Measurements from ENCODE around the gene COPS9. TPM values are rescaled to one million over a fixed set of nuclear protein-coding genes. Genes with fewer than 3 reads are reported as not detected.

The COPS9 gene
- total RNA-seq, 2 experiments from 2014 or later, result 46.7 to 48.5 TPM

DNA sequence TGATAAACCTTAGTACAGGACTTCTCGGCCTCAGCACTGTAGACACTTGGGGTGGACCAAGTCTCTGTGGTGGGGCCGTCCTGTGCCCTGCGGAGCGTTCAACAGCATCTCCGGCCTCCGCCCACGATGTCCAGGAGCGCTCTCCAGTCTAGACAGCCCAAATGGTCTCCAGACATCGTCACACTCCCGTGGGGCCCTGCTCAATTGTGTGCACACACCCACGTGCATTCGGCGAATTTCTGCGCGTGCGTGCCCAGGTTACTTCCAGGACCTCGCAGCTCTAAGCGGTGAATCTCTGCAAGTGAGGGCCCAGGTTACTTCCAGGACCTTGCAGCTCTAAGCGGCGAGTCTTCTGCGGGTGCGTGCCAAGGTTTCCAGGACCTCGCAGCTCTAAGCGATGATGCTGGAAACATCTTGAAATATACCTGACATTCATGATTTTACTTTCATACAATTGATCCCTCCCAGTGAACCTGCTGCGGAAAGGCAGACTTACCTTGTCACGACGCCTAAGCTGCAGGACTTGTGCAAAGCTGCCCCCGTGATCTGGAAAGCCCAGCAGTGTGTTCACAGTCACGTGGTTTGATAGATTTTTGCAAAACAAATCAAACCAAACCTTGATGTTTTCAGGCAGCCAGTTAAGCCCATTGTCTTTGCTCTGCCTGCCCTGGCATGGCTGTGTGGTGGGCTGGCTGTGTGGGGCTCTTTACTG, 20.5 kb upstream of the COPS9 start:
- ATAC-seq (ENCODE audit: poor library complexity), result no peak
- TF ChIP-seq, protein P1, sequence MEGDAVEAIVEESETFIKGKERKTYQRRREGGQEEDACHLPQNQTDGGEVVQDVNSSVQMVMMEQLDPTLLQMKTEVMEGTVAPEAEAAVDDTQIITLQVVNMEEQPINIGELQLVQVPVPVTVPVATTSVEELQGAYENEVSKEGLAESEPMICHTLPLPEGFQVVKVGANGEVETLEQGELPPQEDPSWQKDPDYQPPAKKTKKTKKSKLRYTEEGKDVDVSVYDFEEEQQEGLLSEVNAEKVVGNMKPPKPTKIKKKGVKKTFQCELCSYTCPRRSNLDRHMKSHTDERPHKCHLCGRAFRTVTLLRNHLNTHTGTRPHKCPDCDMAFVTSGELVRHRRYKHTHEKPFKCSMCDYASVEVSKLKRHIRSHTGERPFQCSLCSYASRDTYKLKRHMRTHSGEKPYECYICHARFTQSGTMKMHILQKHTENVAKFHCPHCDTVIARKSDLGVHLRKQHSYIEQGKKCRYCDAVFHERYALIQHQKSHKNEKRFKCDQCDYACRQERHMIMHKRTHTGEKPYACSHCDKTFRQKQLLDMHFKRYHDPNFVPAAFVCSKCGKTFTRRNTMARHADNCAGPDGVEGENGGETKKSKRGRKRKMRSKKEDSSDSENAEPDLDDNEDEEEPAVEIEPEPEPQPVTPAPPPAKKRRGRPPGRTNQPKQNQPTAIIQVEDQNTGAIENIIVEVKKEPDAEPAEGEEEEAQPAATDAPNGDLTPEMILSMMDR (IDR thresholded peaks at IDR 0.05), result no peak
- no peaks in the 10 kb centered on the region for H3K36me3 Mint-ChIP-seq (ENCODE audit: low read depth)
- no peak for DNase-seq
- CTCF ChIA-PET, result no interaction called here
- H3K27ac Mint-ChIP-seq, result no peak overlapping the region
- intact Hi-C loops (cut with DNase I, micrococcal nuclease), result no loop called here
- no peaks in the 10 kb centered on the region for H3K4me1 Mint-ChIP-seq (ENCODE audit: low read depth)
- H3K27me3 Mint-ChIP-seq, result peaks cover 16% of the 10 kb centered on the region
- POLR2A ChIA-PET, result no interaction called here
- no peaks in the 10 kb centered on the region for H3K9me3 Mint-ChIP-seq
- Histone ChIP-seq H3K27me3 (ENCODE audit: control insufficient read depth in 1 of 2, insufficient read depth in 2 of 2, low read length in 2 of 2) (no peaks in the 10 kb centered on the region), H3K36me3 (ENCODE audit: insufficient read depth, low read length) (no peaks in the 10 kb centered on the region), H3K9me3 (ENCODE audit: control insufficient read depth in 1 of 2, insufficient read depth in 1 of 2, low read length in 2 of 2) (peaks cover 3 to 9% of the 10 kb centered on the region in 2 experiments), H3K4me1 (ENCODE audit: insufficient read depth, low read length) (no peaks in the 10 kb centered on the region), H3K4me3 (ENCODE audit: low read length) (no peak overlapping the region), H3K27ac (ENCODE audit: low read depth in 1 of 2, low read length in 2 of 2) (no peak overlapping the region)
- no peak overlapping the region for H3K4me3 Mint-ChIP-seq

DNA sequence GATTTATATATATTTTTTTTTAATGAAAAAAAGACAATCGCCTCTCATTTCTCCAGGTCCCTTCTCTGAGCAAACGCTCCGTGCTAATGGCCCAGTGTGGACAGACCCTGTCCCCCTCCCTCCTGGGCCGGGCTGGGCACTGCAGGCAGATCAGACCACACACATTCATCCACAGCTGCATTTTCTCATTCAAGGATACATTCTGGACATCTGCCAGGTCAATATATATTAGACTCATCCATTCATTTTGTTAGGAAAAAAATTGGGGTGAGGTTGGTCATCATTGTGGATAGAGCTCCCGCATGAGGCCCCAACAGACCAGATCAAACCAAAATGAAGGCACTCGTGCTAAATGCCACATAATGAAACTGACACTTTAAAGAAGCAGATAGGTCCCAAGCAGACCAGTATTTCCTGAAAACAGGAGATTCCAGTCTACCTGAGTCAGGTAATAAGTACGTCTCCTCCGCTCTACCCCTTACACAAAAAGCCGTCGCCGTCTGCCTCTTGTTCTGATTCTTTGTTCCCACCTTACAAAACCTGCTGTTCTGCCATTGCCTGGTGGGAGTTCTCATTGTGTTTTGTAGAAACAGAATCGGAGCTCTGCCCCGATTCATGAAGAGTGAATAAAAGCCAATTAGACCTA, 19.8 kb upstream of the COPS9 start:
- intact Hi-C loops (cut with DNase I, micrococcal nuclease), result no loop called here
- DNase-seq (no peak), ATAC-seq (ENCODE audit: poor library complexity) (no peak)
- Mint-ChIP-seq H3K27ac (no peak overlapping the region), H3K27me3 (peaks cover 17% of the 10 kb centered on the region), H3K9me3 (no peaks in the 10 kb centered on the region), H3K4me3 (no peak overlapping the region), H3K36me3 (ENCODE audit: low read depth) (no peaks in the 10 kb centered on the region), H3K4me1 (ENCODE audit: low read depth) (no peaks in the 10 kb centered on the region)
- CTCF ChIA-PET, result no interaction called here
- Histone ChIP-seq H3K27me3 (ENCODE audit: control insufficient read depth in 1 of 2, insufficient read depth in 2 of 2, low read length in 2 of 2) (no peaks in the 10 kb centered on the region), H3K9me3 (ENCODE audit: control insufficient read depth in 1 of 2, insufficient read depth in 1 of 2, low read length in 2 of 2) (peaks cover 3 to 9% of the 10 kb centered on the region in 2 experiments), H3K4me3 (ENCODE audit: low read length) (no peak overlapping the region), H3K36me3 (ENCODE audit: insufficient read depth, low read length) (no peaks in the 10 kb centered on the region), H3K4me1 (ENCODE audit: insufficient read depth, low read length) (no peaks in the 10 kb centered on the region), H3K27ac (ENCODE audit: low read depth in 1 of 2, low read length in 2 of 2) (no peak overlapping the region)
- TF ChIP-seq, protein P1 (IDR thresholded peaks at IDR 0.05), result no peak
- POLR2A ChIA-PET, result no interaction called here

DNA sequence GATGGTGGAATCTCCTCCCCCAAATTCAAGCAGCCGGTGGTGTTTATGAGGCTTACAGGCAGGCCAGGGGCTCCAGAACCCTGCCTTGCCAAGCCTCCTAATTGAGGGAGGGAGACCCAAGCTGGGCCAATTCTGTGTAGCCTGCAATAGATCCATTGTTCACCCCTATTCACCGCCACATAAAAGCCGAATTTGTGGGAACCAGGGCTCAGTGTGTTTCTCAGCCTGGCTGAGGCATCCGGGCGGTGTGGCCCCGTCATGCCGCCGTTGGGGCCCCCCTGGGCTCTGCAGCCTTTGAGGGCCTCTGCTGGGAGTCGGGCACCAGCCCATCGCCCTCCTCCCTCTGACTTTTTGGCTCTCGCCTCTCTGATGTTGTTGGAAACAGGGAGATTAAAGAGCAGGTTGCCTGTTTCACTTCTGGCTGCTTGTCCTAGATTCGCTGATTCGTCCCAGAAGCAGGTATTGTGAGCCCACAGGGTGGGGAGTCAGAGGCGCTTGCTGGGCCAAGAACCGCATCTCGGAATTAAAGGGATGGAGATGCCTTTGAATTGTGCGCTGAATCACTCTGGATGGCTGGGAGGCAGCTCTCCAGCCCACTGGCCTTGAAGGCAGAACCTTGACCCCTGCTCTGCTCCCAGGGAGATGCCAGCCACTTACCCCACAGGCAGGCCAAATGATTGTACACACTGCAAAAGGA, 19.1 kb upstream of the COPS9 start:
- Histone ChIP-seq H3K9me3 (ENCODE audit: control insufficient read depth in 1 of 2, insufficient read depth in 1 of 2, low read length in 2 of 2) (peaks cover 3 to 9% of the 10 kb centered on the region in 2 experiments), H3K27me3 (ENCODE audit: control insufficient read depth in 1 of 2, insufficient read depth in 2 of 2, low read length in 2 of 2) (no peaks in the 10 kb centered on the region), H3K4me3 (ENCODE audit: low read length) (no peak overlapping the region), H3K4me1 (ENCODE audit: insufficient read depth, low read length) (no peaks in the 10 kb centered on the region), H3K27ac (ENCODE audit: low read depth in 1 of 2, low read length in 2 of 2) (no peak overlapping the region), H3K36me3 (ENCODE audit: insufficient read depth, low read length) (no peaks in the 10 kb centered on the region)
- no peaks in the 10 kb centered on the region for H3K4me1 Mint-ChIP-seq (ENCODE audit: low read depth)
- H3K9me3 Mint-ChIP-seq, result no peaks in the 10 kb centered on the region
- no peak overlapping the region for H3K27ac Mint-ChIP-seq
- H3K27me3 Mint-ChIP-seq, result peaks cover 18% of the 10 kb centered on the region
- DNase-seq (no peak), ATAC-seq (ENCODE audit: poor library complexity) (no peak)
- ChIA-PET POLR2A (no interaction called here), CTCF (no interaction called here)
- no peak overlapping the region for H3K4me3 Mint-ChIP-seq
- intact Hi-C loops (cut with DNase I, micrococcal nuclease), result no loop called here
- TF ChIP-seq, protein P1 (IDR thresholded peaks at IDR 0.05), result no peak
- H3K36me3 Mint-ChIP-seq (ENCODE audit: low read depth), result no peaks in the 10 kb centered on the region

Data from CD4-positive, alpha-beta T cell (primary cell).